Bladder microvascular endothelial cell (primary cell): Measurements from ENCODE around the gene HSPB9. TPM values are rescaled to one million over a fixed set of nuclear protein-coding genes. Genes with fewer than 3 reads are reported as not detected.

Source experiments
- total RNA-seq: library from RNA; depleted of rRNA; stranded (reverse); fragments of >200 nt; gene quantifications from 2 replicates; pipeline ENCODE4 v1.2.3, GENCODE V29; 2014

The HSPB9 gene
- total RNA-seq, result not detected in 2 replicates

DNA sequence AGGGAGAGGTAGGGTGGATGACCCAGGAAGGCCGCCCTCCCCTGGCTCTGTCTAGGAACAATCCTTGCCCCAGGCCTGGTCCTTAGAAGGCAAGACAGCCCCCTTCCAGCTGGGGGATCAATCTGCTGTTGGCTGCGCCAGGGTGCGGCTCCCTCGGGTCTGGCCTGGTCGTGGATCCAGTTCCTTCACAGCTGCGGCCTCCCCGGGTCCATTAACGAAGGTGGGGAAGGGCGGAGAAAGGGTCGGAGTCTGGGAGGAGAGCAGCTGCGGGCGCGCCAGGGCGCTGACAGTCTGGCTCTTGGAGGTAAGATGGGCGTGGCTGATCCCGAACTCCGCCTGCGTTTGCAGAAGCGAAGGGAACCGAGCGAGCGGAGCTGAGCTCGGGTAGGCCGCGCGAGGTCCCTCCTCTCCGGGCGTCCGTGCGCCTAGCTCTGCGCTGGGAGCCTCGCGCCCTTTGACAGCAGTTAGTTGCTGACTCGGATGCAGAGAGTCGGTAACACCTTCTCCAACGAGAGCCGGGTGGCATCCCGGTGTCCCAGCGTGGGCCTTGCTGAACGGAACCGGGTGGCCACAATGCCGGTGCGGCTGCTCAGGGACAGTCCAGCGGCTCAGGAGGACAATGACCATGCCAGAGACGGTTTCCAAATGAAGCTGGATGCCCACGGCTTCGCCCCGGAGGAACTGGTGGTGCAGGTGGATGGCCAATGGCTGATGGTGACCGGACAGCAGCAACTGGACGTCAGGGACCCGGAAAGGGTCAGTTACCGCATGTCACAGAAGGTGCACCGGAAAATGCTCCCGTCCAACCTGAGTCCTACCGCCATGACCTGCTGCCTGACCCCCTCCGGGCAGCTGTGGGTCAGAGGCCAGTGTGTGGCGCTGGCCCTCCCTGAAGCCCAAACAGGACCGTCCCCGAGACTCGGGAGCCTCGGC is at the start of gene HSPB9:
TSS of gene HSPB9 (plus strand) at position 434 of the 933 bp plus-strand sequence. CDS start at position 481, 47 bp downstream.

DNA sequence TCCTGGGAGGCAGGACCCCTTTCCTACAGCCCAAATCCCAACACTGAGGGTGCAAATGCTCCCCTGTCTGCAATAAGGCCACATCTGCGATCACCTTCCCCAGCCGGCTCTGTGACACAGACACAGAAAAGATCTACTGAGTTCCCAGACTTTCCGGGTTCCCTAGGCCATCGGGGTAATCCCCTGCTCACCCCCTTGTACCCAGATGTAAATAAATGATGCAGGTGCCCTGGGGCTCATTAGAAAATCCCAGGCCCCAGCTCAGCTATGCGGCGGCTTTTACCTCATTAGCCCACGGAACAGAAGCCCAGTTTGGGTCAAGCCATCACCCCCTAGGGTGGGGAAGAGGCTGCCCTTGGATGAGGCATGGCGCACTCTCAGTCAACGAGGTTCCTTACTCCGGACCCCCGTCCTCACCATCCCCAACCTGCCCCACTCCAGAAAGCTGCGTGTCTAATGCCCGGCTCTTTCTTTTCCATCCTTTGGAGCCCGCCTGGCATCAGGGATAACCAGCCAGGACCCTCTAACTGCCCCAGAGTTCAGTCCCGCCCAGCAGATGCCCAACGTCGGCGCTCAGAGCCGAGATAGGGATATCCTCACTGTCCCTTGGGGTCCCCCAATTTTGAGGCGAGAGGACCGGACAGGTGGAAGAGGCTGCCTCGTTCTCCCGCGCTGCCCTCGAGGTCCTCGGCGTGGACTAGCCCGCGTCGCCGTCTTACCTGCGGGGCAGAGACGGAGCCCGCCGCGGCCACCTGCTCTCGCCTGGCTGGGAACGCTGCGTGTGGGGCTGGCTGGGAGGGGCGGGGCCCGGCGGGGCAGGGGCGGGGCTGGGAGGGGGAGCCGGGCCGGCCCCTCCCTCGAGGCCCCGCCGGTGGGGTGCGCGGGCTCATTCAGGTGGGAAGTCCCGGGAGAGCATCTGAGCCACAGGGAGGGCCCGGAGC is 24.6 kb upstream of the HSPB9 start, which contains the start of gene ZNF385C:
TSS of gene ZNF385C (minus strand) at position 783 of the 941 bp plus-strand sequence. CDS start 35,417 bp downstream, outside the sequence.

DNA sequence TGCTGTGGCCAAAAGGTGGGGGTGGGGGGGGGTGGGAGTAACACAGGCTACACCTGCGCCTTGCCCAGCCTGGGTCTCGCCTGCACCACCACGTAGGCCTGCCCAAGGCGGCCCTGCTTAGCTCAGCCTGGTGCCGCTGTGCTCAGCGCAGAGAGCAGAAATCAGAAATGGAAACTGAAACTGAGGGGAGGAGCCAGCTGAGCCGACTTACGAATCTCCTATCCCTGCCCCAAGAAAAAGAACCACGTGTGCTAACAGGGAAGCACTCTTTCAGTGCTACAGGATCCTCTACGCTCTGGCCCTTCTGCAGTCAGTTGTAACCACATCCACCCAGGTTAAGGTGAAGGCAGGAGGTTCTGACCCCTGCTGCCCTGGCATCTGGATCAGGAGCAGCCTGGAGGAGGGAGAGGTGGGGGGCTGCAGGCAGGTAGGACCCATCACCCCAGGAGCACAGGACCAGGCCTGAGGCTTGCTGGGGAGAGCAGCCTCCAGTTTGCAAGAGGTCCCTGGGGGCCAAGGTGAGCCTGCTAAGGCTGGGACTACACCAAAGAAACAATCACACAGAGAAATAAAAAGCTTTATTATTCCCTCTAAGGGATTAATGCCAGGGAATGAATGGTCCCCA is 9.9 kb upstream of the HSPB9 start, which contains the start of gene DHX58:
TSS of gene DHX58 (minus strand) at position 163 of the 625 bp plus-strand sequence. CDS start 822 bp downstream, outside the sequence.

DNA sequence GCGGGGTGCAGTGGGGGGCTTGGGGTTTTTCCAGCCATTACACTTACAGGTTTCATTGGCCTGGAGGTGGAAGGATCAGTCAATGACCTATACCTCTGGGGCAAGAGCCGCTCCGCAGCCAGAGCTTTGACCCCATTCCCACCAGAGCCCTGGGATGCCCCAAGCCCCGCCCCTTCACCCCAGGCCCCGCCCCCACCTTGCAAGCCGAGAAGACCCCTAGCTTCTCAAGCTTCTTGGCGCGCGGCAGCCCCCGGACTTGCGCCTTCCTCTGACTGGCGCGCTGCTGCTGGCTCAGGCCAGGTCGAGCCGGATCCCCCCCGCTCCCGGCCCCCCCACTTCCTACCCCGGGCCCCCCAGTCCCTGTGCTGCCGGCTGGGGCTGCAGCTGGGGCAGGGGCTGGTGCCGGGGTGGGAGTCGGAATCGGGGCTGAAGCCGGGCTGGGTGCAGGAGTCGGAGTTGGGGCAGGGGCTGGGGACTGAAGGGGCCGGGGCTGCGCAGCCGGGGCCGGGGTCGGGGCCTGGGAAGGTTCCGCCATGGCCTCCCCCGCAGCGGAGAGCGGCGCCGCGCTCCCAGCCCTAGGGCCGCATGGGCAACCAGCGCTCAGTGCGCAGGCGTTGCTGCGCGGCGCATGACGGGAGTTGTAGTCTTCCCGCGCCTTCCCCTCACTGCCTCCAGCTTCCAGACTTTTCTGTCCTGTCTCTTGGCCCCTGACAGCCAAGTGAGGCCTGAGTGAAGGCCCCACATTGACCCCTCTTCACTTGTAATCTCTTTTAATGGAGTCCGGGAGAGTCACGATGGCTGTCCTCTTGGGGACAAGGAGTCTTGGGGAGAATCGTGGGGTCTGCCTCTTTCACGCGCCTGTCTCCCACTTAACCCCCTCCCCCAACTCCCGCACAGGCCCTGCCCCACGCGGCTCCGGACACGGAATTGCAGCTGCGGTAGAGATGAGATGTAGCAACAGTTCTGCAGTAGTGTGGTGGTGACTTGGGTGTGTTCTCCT is 1.5 kb upstream of the HSPB9 start, which contains the start of gene KAT2A:
TSS of gene KAT2A (minus strand) at position 598 of the 1,000 bp plus-strand sequence. CDS start at position 535, 63 bp downstream.

Other genes starting within 250 kb of the HSPB9 start
- 180 and 217 TPM in 2 replicates for gene ACLY, start 203.9 kb upstream of the HSPB9 start, total RNA-seq
- 0.19 TPM in 1 of 2 replicates, not detected in the other for gene ODAD4, start 192.2 kb upstream of the HSPB9 start, total RNA-seq
- gene CNP, start 156.0 kb upstream of the HSPB9 start, total RNA-seq, result 43.5 and 59.5 TPM in 2 replicates
- gene DNAJC7, start 105.4 kb upstream of the HSPB9 start, total RNA-seq, result 69.1 and 88.2 TPM in 2 replicates
- gene NKIRAS2, start 102.7 kb upstream of the HSPB9 start, total RNA-seq, result 27.0 and 31.0 TPM in 2 replicates
- gene C17orf113, start 72.2 kb upstream of the HSPB9 start, total RNA-seq, result 0.16 and 0.25 TPM in 2 replicates
- gene ZNF385C, start 24.3 kb upstream of the HSPB9 start, total RNA-seq, result not detected in 2 replicates
- gene DHX58, start 10.1 kb upstream of the HSPB9 start, total RNA-seq, result 10.2 and 10.4 TPM in 2 replicates
- 6.3 and 14.2 TPM in 2 replicates for gene KAT2A, start 1.4 kb upstream of the HSPB9 start, total RNA-seq
- gene RAB5C, start 32.2 kb downstream of the HSPB9 start, total RNA-seq, result 81.1 and 94.0 TPM in 2 replicates
- under 0.01 and 0.19 TPM in 2 replicates for gene KCNH4, start 58.3 kb downstream of the HSPB9 start, total RNA-seq
- gene HCRT, start 62.6 kb downstream of the HSPB9 start, total RNA-seq, result not detected in 2 replicates
- 11.7 and 23.6 TPM in 2 replicates for gene GHDC, start 71.7 kb downstream of the HSPB9 start, total RNA-seq
- gene STAT5B, start 153.6 kb downstream of the HSPB9 start, total RNA-seq, result 23.0 and 33.6 TPM in 2 replicates
- 28.2 and 36.4 TPM in 2 replicates for gene STAT5A, start 165.7 kb downstream of the HSPB9 start, total RNA-seq